ENCODE results near the gene TCP1.

GRCh38 chr6:159766906-159767305 is 22.5 kb downstream of the TCP1 start:
- TF ChIP-seq YY1 (IDR thresholded peaks at IDR 0.05; ENCODE audit: insufficient read depth, insufficient read length) (no peak), ZNF274 (IDR thresholded peaks at IDR 0.05; ENCODE audit: low read depth, low read length) (no peak)
